GM12874 (cell line): ENCODE data around the gene LRP1.

Experiments
- TF ChIP-seq, protein P1 (sequence below): IDR thresholded peaks from 2 replicates; pipeline ENCODE4 v1.5.1; 2011; ENCODE audit warnings: low read depth, mild to moderate bottlenecking, control low read depth, low read length, moderate library complexity; ENCODE audit not compliant: insufficient read depth

Gene LRP1

DNA sequence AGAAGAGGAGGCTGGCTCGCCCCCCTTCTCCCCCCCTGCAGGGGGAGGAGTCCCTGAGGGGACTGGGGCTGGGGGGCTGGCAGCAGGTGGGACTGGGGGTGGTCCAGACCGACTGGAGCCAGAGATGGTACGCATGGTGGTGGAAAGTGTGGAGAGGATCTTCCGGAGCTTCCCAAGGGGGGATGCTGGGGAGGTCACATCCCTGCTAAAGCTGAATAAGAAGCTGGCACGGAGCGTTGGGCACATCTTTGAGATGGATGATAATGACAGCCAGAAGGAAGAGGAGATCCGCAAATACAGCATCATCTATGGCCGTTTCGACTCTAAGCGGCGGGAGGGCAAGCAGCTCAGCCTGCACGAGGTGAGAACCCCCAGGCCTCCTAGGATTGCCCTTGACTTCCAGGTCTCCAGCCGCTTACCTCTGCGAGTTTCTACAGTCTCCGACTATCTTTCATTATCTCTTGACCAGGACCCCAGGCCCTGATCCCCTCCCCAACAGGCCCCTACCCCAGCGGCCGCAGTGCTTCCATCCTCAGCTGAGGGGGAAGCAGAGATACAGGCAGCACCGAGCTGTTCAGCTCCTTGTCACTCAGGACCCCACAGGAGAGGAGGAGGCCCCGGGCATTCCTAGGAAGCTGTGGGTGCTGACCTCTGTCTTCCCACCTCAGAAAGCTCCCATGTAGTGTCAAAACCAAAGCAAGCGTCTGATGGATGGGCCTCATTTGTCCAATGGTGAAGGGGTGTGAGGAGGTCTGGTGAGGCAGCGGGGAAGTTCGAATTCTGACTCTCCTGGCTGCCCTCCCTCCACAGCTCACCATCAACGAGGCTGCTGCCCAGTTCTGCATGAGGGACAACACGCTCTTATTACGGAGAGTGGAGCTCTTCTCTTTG, 36.4 kb upstream of the LRP1 start:
- TF ChIP-seq, protein P1, sequence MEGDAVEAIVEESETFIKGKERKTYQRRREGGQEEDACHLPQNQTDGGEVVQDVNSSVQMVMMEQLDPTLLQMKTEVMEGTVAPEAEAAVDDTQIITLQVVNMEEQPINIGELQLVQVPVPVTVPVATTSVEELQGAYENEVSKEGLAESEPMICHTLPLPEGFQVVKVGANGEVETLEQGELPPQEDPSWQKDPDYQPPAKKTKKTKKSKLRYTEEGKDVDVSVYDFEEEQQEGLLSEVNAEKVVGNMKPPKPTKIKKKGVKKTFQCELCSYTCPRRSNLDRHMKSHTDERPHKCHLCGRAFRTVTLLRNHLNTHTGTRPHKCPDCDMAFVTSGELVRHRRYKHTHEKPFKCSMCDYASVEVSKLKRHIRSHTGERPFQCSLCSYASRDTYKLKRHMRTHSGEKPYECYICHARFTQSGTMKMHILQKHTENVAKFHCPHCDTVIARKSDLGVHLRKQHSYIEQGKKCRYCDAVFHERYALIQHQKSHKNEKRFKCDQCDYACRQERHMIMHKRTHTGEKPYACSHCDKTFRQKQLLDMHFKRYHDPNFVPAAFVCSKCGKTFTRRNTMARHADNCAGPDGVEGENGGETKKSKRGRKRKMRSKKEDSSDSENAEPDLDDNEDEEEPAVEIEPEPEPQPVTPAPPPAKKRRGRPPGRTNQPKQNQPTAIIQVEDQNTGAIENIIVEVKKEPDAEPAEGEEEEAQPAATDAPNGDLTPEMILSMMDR = no peak

DNA sequence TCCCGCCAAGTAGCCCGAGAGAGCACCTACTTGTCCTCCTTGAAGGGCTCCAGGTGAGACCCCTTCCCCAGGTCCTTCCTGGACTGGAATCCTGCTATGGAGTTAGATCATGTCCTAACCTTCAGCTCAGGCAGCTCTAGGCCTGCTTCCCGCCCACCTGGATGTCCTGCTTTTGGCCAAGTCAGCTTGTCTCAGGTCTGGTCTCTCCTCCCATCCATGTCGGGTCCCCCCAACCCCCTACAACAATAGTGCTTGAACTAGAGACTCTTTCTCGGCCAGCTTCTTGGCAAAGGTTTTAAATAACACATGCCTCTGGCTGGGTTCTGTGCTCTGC, 35.8 kb upstream of the LRP1 start:
- TF ChIP-seq, protein P1 = no peak

DNA sequence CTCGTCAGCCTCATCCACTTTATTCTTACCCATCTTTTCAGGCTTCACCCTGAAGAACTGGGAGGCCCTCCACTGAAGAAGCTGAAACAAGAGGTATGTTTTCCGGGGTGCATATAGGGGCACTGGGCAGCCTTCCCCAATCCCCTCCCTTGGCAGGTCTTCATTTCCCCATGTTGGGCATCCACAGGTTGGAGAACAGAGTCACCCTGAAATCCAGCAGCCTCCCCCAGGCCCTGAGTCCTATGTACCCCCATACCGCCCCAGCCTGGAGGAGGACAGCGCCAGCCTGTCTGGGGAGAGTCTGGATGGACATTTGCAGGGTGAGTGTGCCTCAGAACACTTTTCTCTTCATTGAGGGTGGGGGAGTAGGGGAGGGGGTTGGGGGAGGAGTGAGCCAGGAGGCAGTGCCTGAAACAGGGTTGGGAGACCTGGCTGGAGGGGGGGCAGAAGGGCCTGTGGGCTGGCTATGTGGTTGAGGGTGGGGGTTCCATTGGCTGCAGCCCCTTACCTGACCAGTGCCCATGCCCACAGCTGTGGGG, 35.3 kb upstream of the LRP1 start:
- TF ChIP-seq, protein P1 = no peak

DNA sequence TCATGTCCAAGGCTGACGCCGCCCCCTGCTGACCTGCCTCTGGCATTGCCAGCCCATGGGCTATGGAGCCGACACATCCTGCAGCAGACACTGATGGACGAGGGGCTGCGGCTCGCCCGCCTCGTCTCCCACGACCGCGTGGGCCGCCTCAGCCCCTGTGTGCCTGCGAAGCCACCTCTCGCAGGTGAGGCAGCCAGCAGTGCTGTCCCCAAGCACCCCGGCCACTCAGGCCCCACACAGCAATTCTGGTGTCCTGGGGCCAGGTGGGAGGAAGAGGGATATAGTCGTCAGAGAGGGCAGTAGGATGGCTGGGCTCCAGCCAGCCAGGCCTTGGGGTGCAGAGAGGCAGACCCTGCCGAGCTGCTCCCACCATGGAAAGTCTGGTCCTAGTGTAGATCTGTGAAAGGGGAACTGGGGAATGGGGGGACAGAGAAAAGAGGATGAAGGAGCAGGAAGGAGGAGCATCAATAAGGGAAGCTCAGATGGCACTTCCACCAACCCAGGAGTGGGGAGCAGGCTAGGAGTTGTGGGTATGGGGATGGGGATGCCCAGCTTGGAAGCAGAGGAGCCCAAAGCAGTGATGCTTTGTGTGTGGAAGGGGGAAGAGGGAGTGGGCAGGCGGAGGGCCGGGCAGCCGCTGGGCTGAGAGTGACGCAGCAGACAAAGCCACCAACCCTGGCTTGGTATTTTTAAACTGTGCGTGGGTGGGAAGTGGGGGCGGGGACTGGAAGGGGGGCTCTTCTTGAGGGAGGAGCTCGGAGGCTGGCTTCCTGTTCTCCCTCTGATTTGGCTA, 34.7 kb upstream of the LRP1 start:
- TF ChIP-seq, protein P1 = peak; percentile 82

DNA sequence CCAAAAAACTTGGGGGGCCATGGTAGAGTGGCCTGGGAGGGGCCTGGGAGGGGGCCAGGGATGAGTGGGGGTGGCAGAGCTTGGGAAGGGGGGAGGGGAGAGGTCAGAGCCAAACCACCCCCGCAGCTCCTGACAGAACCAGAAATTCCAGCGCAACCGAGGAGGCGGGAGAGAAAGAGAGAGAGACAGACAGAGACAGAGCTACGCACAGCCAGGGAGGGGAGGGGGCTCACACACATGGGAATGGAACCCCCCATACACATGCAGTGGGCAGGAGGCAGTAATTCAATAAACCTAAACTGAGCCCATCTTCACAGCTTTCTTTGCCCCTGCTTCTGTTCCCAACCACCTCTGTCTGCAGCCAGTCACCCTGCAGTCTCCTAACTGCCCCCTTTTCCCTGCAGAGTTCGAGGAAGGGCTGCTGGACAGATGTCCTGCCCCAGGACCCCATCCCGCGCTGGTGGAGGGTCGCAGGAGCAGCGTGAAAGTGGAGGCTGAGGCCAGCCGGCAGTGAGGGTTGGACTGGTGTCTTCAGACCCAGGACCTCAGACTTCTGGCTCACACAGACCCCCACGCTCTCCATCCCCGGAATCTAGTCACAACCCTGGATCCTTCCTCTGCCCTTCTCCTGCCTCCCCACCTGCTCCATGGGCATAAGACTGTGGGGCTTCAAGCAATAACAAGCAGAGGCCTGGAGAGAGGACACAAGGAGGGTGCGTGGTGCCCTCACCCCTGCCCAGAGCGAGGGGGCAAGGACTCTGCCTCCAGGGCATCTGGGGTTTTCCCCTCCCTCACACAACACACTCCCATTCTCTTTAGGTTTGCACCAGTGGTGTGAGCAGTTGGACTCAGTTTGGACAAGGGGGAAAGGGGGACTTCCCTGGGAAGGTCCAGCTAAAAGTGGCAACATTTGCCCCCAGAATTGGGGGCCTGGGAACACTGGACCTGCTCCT, 33.8 kb upstream of the LRP1 start:
- TF ChIP-seq, protein P1 = no peak

DNA sequence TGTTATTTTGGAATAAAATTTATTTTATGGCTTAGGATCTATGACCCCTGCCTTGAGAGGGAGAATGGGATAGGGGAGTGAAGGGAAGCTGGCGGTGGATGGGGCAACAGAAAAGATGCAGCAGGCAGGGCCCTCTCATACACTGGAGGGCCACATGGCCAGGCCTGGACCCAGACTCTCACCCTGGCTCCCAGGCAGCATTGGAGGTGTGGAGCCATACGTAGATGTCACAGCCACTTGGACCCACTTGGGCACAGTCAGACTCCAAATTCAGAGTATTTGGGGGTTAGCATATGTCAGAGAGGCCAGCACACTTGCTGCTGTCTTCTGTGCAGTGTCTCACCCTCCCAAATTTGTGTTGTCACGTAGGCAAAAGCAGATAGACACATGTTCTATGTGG, 32.8 kb upstream of the LRP1 start:
- TF ChIP-seq, protein P1 = no peak
